GM10847 (cell line): ENCODE data around the gene PTGES2.

Experiments
- POLR2A ChIP-seq: IDR thresholded peaks from 2 replicates; pipeline ENCODE4 v1.6.1; 2011; ENCODE audit not compliant: insufficient read length; ENCODE audit errors: extremely low read depth

Gene PTGES2

GRCh38 chr9:128072144-128073021 lies 55.1 kb downstream of the PTGES2 start:
- TF ChIP-seq POLR2A: no peak

- no peak for TF ChIP-seq POLR2A
Measured at GRCh38 chr9:128070874-128071273, 56.7 kb downstream of the PTGES2 start.
